HG03039 (cell line): ENCODE results near the gene PIK3R4.

Experiments
- ATAC-seq: cut with Tn5 transposase; IDR thresholded peaks from one replicate; pipeline ENCODE4 v1.9.1; 2021; ENCODE audit warnings: mild to moderate bottlenecking, moderate library complexity; ENCODE audit not compliant: unreplicated experiment

Gene PIK3R4

GRCh38 chr3:130743354-130743753, 3.3 kb downstream of the PIK3R4 start:
- no peak for ATAC-seq

- ATAC-seq, result no peak
Measured at GRCh38 chr3:130741946-130742610, 4.6 kb downstream of the PIK3R4 start.

GRCh38 chr3:130739848-130740247, 6.8 kb downstream of the PIK3R4 start:
- no peak for ATAC-seq

GRCh38 chr3:130738241-130738640, 8.4 kb downstream of the PIK3R4 start:
- no peak for ATAC-seq

- no peak for ATAC-seq
Measured at GRCh38 chr3:130737622-130738021, 9.0 kb downstream of the PIK3R4 start.

- no peak for ATAC-seq
Measured at GRCh38 chr3:130733236-130733875, 13.3 kb downstream of the PIK3R4 start.

GRCh38 chr3:130732501-130732900, 14.1 kb downstream of the PIK3R4 start:
- ATAC-seq, result no peak

GRCh38 chr3:130731817-130732216, 14.8 kb downstream of the PIK3R4 start:
- ATAC-seq, result no peak

GRCh38 chr3:130729154-130729553, 17.5 kb downstream of the PIK3R4 start:
- ATAC-seq, result no peak

- no peak for ATAC-seq
Measured at GRCh38 chr3:130728037-130728436, 18.6 kb downstream of the PIK3R4 start.

- ATAC-seq, result no peak
Measured at GRCh38 chr3:130725746-130726145, 20.9 kb downstream of the PIK3R4 start.

GRCh38 chr3:130715616-130716015, 31.0 kb downstream of the PIK3R4 start:
- ATAC-seq, result no peak

GRCh38 chr3:130712718-130713423, 33.8 kb downstream of the PIK3R4 start:
- no peak for ATAC-seq

GRCh38 chr3:130711565-130712324, 34.9 kb downstream of the PIK3R4 start:
- ATAC-seq, result no peak

- ATAC-seq, result no peak
Measured at GRCh38 chr3:130709671-130710070, 37.0 kb downstream of the PIK3R4 start.

GRCh38 chr3:130707902-130708601, 38.6 kb downstream of the PIK3R4 start:
- no peak for ATAC-seq

- no peak for ATAC-seq
Measured at GRCh38 chr3:130705501-130705900, 41.1 kb downstream of the PIK3R4 start.

- ATAC-seq, result no peak
Measured at GRCh38 chr3:130702985-130703384, 43.6 kb downstream of the PIK3R4 start.

GRCh38 chr3:130700541-130700940, 46.1 kb downstream of the PIK3R4 start:
- ATAC-seq, result no peak

- no peak for ATAC-seq
Measured at GRCh38 chr3:130699765-130700164, 46.9 kb downstream of the PIK3R4 start.

- no peak for ATAC-seq
Measured at GRCh38 chr3:130693314-130693713, 53.3 kb downstream of the PIK3R4 start.
